NCI-H526 treated with DMSO at 0.1 percent for 48 hours (cell line): ENCODE data around the gene CD69.
"Not testable (repeated sequence)": the region's sequence is repeated elsewhere in the genome, so short reads cannot be mapped to it uniquely, and the experiment has no call there.

ENCODE experiments used
- DNase-seq: peaks from one replicate; lab custom pipeline; 2025; lab: John Stamatoyannopoulos, UW

CD69 gene

DNA sequence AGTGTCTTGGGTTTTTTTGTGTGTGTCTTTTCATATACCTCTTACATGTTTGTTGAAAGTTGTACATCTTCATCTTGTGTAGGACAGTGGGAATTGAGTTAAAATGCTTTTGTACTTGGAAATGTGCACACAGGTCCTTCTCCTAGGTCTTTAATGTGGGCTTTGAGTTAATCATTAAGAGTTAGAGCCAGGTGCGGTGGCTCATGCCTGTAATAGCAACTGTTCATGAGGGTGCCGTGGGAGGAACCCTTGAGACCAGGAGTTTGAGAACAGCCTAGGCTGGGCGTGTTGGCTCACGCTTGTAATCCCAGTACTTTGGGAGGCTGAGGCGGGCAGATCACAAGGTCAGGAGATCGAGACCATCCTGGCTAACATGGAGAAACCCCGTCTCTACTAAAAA lies 41.7 kb downstream of the CD69 start:
- no peak for DNase-seq

DNA sequence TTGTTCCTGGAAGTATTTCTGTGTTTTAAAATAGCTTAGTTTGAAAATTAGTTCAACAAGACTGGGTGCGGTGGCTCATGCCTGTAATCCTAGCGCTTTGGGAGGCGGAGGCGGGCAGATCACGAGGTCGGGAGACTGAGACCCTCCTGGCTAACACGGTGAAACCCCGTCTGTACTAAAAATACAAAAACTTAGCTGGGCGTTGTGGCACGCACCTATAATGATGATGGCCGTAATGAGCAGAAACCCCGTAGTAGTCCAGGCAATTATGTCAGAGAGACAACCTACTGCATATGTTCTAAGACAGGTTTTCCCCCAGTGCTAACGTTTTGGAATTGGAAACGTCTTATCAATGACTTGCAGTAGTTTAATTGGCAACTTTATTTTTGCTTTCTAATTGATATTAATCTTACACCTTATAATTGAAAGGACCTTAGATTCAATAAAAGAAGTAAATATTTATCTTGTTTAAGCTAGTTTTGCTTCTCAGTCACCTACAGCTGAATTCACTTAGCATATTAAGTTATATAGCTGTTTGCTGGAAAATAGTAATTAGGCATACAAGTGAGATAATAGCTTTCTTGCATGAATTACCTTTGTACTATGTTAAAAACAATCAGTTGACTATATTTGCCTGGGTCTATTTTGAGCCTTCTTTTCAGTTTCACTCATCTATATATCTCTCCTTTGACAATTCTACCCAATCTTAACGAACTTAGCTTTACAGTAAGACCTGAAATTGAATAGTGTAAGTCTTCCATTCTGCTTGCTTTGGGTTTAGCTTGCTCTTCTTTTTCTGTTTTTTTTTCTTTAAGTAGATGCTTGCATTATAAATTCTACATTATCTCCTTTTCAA lies 43.4 kb downstream of the CD69 start:
- DNase-seq: no peak

DNA sequence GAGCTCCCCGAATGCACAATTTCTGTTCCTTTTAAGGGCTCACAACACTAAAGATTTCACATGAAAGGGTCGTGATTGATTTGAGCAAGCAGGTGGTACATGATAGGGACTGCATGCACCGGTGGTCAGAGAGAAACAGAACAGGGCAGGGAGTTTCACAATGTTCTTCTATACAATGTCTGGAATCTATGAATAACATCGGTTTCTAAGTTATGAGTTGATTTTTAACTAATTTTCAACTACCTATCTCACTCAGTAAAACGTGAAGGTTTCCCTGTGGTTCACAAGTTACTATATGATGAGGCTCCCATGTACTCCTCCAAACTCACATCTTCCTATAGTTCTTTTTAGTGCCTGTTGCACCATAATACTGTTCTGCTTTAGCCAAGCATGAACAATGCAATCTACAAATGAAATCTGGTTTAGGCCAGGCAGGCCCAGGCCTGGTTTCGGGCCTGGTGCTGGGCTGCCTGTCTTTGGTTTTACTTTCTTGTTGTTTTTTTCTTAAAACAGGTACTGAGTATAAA lies 47.6 kb downstream of the CD69 start:
- not testable (repeated sequence) for DNase-seq

DNA sequence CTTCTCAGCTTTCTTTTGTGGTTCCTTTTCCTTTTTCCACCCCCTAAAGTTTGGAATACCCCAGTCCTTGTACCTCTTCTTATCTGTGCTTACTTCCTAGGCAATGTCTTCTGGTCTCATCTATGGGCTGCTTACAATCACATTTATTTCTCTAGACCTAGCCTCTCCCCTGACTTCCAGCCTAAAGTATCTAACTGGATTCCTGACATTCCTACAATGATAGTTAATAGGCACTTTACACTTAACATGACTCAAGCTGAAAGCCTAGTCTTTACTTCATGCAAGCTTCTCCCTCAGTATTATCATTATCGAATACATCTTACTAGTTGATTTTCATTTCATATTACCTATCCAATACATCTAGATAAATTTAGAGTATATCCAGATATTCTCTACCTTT lies 49.0 kb downstream of the CD69 start:
- no peak for DNase-seq

DNA sequence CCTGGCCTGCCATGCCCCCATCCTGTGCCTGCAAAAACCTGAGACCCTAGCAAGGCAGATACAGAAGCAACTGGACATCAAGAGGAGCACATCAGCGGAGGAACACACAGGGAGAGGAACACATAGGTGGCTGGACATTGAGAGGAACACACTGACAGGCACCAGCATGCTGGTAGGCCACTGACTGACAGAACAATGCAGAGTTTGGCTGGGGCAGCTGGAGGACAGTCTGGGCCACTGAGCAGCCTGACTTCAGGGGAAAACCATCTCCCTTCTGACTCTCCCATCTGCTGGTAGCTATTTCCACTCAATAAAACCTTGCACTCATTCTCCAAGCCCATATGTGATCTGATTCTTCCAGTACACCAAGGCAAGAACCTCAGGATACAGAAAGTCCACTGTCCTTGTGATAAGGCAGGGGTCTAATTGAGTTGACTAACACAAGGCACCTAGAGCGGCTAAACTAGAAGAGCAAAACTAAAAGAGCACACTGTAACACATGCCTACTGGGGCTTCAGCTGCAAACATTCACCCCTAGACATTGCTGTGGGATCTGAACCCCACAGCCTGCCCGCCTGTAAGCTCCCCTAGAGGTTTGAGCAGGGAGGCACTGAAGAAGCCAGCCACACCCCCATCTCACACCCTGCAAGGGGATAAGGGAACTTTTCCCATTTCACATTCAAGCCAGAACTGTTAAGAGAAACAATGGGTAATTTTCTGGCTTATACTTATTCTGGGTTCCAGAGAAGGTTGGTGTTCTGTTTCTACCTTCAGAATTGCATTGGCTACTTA lies 49.9 kb downstream of the CD69 start:
- DNase-seq: no peak

DNA sequence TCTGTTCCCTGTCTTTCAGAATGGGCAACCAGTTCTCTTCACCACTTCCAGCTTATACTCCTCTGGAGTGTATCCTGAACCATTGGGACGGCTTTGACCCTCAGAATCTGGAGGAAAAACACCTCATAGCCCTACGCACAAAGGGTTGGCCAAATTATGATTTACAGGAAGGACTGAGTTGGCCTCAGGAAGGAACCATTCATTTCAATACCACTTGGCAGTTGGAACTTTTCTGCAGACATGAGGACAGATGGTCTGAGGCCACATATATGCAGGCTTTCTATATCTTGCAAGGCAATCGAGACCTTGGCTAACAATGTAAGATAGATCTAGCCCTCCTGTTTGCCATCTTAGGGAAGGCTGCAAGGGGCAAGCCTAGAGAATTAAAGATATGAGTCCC lies 51.8 kb downstream of the CD69 start:
- DNase-seq: no peak

DNA sequence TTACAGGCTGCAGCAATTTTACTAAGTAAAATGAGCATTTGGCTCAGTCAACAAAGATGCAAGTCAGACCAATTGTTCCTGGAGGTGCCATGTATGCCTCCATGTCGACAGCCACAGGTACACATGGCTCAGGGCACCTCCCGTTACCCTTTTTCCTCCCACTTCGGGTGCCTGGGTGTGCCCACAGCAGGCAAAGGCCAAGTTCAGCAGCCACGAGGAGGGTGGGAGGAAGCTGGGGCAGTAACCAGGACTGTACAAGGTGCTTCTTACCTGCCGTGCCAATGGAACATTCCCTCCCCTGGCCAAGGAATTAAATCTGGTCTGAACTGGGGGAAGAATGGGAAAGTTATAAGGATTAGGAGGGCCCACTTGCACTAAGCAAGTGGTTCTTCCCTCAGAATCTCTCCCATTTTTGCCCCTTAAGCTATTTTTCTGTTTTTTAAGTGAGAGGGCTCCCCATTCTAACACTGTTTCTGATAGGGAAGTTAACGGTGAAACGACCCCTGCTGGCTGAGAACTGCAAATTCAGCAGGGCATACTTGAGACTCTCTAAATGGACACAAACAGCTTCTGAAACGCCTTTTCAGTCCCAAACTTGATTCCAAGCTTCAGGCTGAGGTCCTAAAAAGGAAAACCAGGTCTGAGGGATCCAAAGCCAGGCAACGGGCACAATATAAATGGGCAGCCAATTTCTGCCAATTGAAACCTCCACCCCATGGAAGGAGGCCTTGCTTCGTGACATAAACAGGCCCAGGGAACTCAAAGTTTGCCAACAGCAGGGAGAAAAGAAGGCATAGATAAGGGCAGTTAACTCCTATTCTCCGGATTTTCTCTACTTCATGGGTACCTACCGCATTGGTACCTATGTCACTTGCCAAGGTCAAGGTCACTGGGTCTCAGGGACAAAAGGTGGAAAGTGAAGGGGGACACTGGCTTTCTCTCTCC lies 52.6 kb downstream of the CD69 start:
- DNase-seq: peak; percentile 1

DNA sequence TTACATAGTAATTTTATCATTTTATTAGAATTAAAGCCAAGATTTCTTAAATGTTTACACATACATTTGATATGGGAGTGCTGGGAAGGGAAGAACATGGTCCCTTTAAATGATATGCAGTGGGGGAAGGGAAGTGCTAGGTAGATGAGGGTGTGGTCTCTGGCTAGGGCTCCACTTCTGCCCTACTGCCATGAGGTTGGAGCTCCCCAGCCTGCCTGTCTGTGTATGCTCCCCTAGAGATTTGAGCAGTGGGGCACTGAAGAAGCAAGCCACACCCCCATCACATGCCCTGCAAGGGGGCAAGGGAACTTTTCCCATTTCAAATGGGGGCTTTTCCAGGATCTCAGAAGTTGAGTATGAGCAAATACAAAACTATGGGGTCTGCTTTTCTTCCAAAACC lies 53.3 kb downstream of the CD69 start:
- DNase-seq: no peak

DNA sequence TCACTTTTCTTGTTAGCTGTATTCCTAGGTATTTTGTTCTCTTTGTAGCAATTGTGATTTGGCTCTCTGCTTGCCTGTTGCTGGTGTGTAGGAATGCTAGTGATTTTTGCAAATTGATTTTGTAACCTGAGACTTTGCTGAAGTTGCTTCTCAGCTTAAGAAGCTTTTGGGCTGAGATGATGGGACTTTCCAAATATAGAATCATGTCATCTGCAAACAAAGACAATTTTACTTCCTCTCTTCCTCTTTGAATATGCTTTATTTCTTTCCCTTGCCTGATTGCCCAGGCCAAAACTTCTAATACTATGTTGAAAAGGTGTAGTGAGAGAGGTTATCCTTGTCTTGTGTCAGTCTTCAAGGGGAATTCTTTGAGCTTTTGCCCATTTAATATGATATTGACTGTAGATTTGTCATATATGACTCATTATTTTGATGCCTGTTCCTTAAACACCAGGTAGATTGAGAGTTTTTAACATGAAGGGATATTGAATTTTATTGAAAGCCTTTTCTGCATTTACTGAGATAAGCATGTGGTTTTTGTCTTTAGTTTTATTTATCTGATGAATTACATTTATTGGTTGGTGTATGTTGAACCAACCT lies 54.5 kb downstream of the CD69 start:
- no peak for DNase-seq

DNA sequence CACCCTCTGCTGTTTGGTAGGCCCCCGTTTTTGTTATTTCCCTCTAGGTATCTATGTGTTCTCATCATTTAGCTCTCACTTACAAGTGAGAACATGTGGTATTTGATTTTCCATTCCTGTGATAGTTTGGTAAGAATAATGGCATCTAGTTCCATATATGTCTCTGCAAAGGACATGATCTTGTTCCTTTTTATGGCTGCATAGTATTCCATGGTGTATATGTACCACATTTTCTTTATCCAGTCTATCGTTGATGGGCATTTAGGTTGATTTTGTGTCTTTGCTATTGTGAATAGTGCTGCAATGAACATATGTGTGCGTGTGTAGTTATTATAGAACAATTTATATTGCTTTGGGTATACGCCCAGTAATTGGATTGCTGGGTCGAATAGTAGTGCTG lies 56.1 kb downstream of the CD69 start:
- DNase-seq: not testable (repeated sequence)
